ENCODE results near the gene BCDIN3D. TPM values are rescaled to one million over a fixed set of nuclear protein-coding genes. Genes with fewer than 3 reads are reported as not detected.

Gene BCDIN3D
- total RNA-seq, 3 donors from 2014 or later (not counting 1 experiment from before 2014, with no cell fraction given): 4.0 to 6.0 (median 4.4) TPM

DNA sequence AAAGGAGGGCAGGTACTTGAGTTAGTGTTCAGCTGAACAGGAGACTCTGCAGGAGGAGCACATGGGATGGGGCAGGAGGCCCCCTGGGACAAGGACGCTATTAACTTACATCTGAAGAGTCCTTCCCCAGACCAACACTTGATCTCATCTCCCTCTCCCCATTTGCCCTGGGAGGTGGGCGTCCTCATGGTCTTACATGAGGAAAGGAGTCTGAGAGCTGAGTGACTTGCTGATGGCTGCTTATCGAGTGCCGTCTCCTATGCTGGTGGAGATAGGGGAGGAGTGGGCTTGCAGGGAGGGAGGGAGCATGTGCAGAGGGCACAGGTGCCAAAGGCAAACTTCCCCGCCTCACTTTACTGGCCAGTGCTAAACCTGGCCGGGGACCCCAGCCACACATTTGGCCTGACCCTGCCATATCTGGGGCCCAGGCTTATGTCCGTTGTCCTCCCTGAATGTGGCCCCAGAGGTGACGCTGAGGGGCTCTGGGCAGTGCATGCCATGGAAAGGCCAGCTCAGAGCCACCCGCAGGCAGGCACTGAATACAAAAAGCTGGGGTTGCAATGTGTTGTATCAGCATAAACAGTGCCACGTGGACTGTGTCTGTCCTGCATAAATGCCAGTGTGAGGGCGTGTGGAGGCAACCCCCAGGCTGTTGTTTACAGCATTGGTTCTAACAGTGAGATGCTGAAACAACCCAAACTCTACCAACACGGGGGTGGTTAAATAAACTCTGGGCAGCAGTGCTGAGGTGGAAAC lies 31.4 kb upstream of the BCDIN3D start:
- Histone ChIP-seq H3K27ac (ENCODE audit: low read length) (no peak overlapping the region), H3K4me3 (ENCODE audit: low read length) (no peak overlapping the region), H3K9me3 (ENCODE audit: control insufficient read depth, insufficient read depth, low read length) (no peaks in the 10 kb centered on the region), H3K36me3 (ENCODE audit: control insufficient read depth, insufficient read depth, low read length) (no peaks in the 10 kb centered on the region), H3K27me3 (ENCODE audit: control insufficient read depth, insufficient read depth, low read length) (no peaks in the 10 kb centered on the region), H3K4me1 (ENCODE audit: control insufficient read depth, insufficient read depth, low read length) (no peaks in the 10 kb centered on the region)
- DNase-seq (no peak), ATAC-seq (no peak)
- peaks cover 0 to 4% of the 10 kb centered on the region in 2 donors for H3K27me3 Mint-ChIP-seq (ENCODE audit: low read depth in 2 of 2)
- no peak overlapping the region for H3K4me3 Mint-ChIP-seq
- no peak for TF ChIP-seq CTCF (IDR thresholded peaks at IDR 0.05)
- no peak overlapping the region for H3K27ac Mint-ChIP-seq
- H3K9me3 Mint-ChIP-seq: peaks cover 4 to 16% of the 10 kb centered on the region in 2 donors
- 75% methylated on average over 12 of the region's 12 CpGs for WGBS (ENCODE audit: insufficient coverage)
- H3K36me3 Mint-ChIP-seq: no peaks in the 10 kb centered on the region
- peaks cover 0 to 10% of the 10 kb centered on the region in 2 donors for H3K4me1 Mint-ChIP-seq
- intact Hi-C loops (cut with micrococcal nuclease): no loop called here

GRCh38 chr12:49873361-49873934 lies 30.5 kb upstream of the BCDIN3D start:
- Mint-ChIP-seq H3K4me3 (no peak overlapping the region), H3K9me3 (peaks cover 4 to 7% of the 10 kb centered on the region in 2 donors), H3K27me3 (ENCODE audit: low read depth in 2 of 2) (peaks cover 0 to 4% of the 10 kb centered on the region in 2 donors), H3K36me3 (no peaks in the 10 kb centered on the region), H3K4me1 (peaks cover 0 to 6% of the 10 kb centered on the region in 2 donors), H3K27ac (no peak overlapping the region)
- Histone ChIP-seq H3K27ac (ENCODE audit: low read length) (no peak overlapping the region), H3K4me3 (ENCODE audit: low read length) (no peak overlapping the region), H3K27me3 (ENCODE audit: control insufficient read depth, insufficient read depth, low read length) (no peaks in the 10 kb centered on the region), H3K9me3 (ENCODE audit: control insufficient read depth, insufficient read depth, low read length) (no peaks in the 10 kb centered on the region), H3K36me3 (ENCODE audit: control insufficient read depth, insufficient read depth, low read length) (no peaks in the 10 kb centered on the region), H3K4me1 (ENCODE audit: control insufficient read depth, insufficient read depth, low read length) (no peaks in the 10 kb centered on the region)
- no peak for ATAC-seq
- intact Hi-C loops (cut with micrococcal nuclease): no loop called here
- TF ChIP-seq CTCF (IDR thresholded peaks at IDR 0.05): no peak
- 94% methylated on average over 3 of the region's 3 CpGs for WGBS (ENCODE audit: insufficient coverage)
- DNase-seq: no peak

DNA sequence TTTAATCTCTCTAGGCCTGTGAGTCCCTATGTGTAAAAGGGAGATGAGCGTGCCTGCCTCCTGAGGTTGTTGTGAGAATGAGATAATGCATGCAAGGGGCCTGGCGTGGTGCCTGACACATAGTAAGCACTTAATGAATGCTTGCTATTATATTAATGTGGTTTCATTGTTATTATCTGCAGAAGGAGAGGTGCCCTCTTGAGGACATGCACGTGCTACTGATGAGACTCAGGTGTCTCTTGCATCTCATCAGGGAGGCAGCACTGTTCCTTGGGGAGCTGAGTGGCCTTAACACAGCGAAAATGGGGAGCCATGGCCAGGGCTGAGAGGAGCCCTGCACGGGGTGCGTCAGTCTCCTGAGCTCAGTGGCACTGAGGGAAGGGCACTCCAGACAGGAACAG lies 29.9 kb upstream of the BCDIN3D start:
- Mint-ChIP-seq H3K27me3 (ENCODE audit: low read depth in 2 of 2) (peaks cover 0 to 4% of the 10 kb centered on the region in 2 donors), H3K4me1 (peaks cover 0 to 4% of the 10 kb centered on the region in 2 donors), H3K27ac (no peak overlapping the region), H3K4me3 (no peak overlapping the region), H3K9me3 (peaks cover 1% of the 10 kb centered on the region in 2 donors), H3K36me3 (no peaks in the 10 kb centered on the region)
- Histone ChIP-seq H3K9me3 (ENCODE audit: control insufficient read depth, insufficient read depth, low read length) (no peaks in the 10 kb centered on the region), H3K27me3 (ENCODE audit: control insufficient read depth, insufficient read depth, low read length) (no peaks in the 10 kb centered on the region), H3K4me3 (ENCODE audit: low read length) (no peak overlapping the region), H3K27ac (ENCODE audit: low read length) (no peak overlapping the region), H3K4me1 (ENCODE audit: control insufficient read depth, insufficient read depth, low read length) (no peaks in the 10 kb centered on the region), H3K36me3 (ENCODE audit: control insufficient read depth, insufficient read depth, low read length) (no peaks in the 10 kb centered on the region)
- ATAC-seq: no peak
- intact Hi-C loops (cut with micrococcal nuclease): no loop called here
- no peak for DNase-seq
- 90% methylated on average over 6 of the region's 6 CpGs for WGBS (ENCODE audit: insufficient coverage)
- TF ChIP-seq CTCF (IDR thresholded peaks at IDR 0.05): no peak
